NB4 (cell line): ENCODE measurements around the gene PTPN5.

Experiments used
- CTCF ChIP-seq: IDR thresholded peaks from one replicate; pipeline ENCODE4 v1.5.1; 2012; ENCODE audit warnings: low read depth, low read length
- POLR2A ChIP-seq: IDR thresholded peaks from 2 replicates; pipeline ENCODE4 v1.6.1; 2011; ENCODE audit warnings: mild to moderate bottlenecking; ENCODE audit not compliant: insufficient read length; ENCODE audit errors: extremely low read depth
- TF ChIP-seq, protein P1 (sequence below): IDR thresholded peaks from 2 replicates; pipeline ENCODE4 v1.6.1; 2011; ENCODE audit warnings: low read depth, low read length

- TF ChIP-seq POLR2A (no peak), CTCF (no peak)
- TF ChIP-seq, protein P1, sequence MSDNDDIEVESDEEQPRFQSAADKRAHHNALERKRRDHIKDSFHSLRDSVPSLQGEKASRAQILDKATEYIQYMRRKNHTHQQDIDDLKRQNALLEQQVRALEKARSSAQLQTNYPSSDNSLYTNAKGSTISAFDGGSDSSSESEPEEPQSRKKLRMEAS: no peak
Observed at GRCh38 chr11:18728658-18729057, 62.9 kb downstream of the PTPN5 start.
